Measurements from ENCODE around the gene NT5M.

NT5M gene

DNA sequence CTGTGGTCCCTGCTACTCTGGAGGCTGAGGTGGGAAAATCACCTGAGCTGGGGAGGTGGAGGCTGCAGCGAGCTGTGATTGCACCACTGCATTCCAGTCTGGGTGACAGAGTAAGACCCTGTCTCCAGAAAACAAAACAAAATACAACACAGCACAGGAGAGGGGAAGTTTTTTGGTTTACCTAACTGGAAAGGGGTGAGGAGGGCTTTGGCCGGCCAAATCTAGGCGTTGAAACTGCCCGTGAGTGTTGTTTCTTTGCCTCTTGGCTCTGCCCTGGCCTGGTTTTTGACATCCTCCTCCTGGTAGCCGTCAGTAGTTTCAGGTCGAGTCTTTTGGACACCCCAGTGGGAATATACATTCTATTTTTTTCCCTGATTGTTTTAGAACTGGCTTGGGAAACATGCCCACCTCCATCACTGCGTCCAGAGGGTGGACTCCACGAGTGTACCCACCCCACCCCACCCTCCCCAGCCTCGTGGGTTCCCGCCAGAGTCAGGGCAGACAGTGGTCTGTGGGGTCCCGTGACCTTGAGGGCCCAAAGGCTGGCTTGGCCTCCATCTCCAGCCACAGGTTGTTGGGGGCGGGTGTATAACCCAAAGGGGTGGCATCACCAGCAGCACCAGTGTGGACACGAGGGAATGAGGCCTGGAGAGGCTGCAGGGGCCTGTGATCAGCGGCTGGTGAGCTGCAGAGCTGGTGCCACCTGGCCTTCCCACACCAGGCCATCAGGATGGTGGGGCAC, 42.7 kb downstream of the NT5M start:
- H3K27ac ChIP-seq: no peak overlapping the region
- ChIA-PET CTCF (interaction anchor here (0.6 kb wide), 1 partner anchor 151 kb away, joined by 3 read pairs; no protein-coding TSS in a partner anchor), POLR2A (ENCODE audit: low non-redundant PET) (interaction anchor here (0.6 kb wide), 1 partner anchor 110 kb away, joined by 4 read pairs; no protein-coding TSS in a partner anchor)
- DNase-seq (ENCODE audit: low spot score): no peak
- TF ChIP-seq, protein P1, sequence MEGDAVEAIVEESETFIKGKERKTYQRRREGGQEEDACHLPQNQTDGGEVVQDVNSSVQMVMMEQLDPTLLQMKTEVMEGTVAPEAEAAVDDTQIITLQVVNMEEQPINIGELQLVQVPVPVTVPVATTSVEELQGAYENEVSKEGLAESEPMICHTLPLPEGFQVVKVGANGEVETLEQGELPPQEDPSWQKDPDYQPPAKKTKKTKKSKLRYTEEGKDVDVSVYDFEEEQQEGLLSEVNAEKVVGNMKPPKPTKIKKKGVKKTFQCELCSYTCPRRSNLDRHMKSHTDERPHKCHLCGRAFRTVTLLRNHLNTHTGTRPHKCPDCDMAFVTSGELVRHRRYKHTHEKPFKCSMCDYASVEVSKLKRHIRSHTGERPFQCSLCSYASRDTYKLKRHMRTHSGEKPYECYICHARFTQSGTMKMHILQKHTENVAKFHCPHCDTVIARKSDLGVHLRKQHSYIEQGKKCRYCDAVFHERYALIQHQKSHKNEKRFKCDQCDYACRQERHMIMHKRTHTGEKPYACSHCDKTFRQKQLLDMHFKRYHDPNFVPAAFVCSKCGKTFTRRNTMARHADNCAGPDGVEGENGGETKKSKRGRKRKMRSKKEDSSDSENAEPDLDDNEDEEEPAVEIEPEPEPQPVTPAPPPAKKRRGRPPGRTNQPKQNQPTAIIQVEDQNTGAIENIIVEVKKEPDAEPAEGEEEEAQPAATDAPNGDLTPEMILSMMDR (conservative IDR thresholded peaks at IDR 0.05; ENCODE audit: low read depth): no peak

DNA sequence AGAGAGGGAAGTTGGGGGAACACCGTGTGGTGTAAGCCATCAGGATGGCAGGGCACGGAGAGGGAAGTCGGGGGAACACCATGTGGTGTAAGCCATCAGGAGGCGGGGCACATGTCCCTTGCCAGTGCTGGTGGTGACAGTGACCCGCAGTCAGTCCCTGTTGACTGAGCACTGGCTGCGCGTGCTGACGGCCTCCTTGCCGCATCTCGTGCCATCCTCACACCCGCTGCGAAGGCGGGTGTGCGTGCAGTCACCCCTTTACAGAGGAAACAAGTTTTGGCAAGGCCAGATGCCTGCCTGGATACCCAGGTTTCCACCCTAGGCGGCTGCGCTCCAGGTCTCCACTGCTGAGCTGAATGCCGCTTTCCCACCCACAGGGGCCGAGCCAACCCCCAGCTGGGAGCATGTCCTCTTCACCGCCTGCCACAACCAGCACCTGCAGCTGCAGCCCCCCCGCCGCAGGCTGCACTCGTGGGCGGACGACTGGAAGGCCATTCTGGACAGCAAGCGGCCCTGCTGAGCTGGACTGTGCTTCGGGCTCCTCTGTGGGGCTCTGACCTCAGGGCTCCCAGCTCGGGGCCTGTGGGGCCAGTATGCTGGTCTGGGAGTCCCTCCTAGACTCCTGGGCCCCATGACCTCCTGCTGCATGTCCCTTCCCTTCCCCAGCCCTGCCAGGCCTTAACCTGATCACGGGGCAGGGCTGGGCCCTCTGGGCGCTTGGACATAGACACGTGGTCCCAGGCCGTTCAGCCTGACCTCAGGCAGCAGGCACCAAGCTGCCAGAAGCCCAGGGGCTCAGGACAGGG, 43.5 kb downstream of the NT5M start:
- DNase-seq (ENCODE audit: low spot score): no peak
- POLR2A ChIA-PET (ENCODE audit: low non-redundant PET): no interaction called here
- TF ChIP-seq, protein P1 (conservative IDR thresholded peaks at IDR 0.05; ENCODE audit: low read depth): no peak
- no peak overlapping the region for H3K27ac ChIP-seq
- CTCF ChIA-PET: interaction anchor here (0.6 kb wide), 1 partner anchor 150 kb away, joined by 3 read pairs; no protein-coding TSS in a partner anchor

DNA sequence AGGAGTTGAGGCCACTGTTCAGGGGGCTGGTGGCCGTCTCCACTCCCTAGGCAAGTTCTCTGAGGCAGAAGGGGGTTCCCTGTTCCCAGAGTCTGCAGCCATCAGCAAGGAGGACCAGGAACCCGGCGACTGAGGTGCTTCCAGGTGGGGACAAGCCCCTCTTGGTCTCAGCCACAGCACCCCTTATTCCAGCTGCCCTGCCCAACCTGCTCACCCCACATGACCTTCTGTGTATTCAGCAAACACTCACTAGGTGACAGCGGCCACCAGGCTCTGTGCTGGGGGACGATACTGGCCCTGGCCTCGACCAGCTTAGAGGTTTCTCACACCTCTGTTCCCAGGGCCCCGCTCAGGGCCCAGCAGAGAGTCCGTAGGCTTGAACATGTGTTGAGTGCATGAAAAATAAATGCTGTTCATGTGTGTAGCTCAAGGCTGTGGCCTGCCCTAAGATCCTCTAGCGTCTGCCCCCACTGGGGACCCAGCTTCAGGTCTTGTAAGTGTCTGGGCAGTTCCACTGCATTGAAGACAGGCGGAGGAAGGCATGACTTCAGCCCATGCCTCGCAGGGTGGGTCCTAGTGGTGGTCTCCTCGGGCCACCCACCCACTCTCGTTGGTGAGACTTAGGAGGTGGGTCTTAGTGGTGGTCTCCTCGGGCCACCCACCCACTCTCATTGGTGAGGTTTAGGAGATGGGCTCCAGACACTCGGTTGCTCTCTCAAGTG, 44.2 kb downstream of the NT5M start:
- H3K27ac ChIP-seq: no peak overlapping the region
- CTCF ChIA-PET: no interaction called here
- TF ChIP-seq, protein P1 (conservative IDR thresholded peaks at IDR 0.05; ENCODE audit: low read depth): no peak
- POLR2A ChIA-PET (ENCODE audit: low non-redundant PET): interaction anchor here (0.5 kb wide), 1 partner anchor 11 kb away, joined by 3 read pairs; no protein-coding TSS in a partner anchor
- no peak for DNase-seq (ENCODE audit: low spot score)

DNA sequence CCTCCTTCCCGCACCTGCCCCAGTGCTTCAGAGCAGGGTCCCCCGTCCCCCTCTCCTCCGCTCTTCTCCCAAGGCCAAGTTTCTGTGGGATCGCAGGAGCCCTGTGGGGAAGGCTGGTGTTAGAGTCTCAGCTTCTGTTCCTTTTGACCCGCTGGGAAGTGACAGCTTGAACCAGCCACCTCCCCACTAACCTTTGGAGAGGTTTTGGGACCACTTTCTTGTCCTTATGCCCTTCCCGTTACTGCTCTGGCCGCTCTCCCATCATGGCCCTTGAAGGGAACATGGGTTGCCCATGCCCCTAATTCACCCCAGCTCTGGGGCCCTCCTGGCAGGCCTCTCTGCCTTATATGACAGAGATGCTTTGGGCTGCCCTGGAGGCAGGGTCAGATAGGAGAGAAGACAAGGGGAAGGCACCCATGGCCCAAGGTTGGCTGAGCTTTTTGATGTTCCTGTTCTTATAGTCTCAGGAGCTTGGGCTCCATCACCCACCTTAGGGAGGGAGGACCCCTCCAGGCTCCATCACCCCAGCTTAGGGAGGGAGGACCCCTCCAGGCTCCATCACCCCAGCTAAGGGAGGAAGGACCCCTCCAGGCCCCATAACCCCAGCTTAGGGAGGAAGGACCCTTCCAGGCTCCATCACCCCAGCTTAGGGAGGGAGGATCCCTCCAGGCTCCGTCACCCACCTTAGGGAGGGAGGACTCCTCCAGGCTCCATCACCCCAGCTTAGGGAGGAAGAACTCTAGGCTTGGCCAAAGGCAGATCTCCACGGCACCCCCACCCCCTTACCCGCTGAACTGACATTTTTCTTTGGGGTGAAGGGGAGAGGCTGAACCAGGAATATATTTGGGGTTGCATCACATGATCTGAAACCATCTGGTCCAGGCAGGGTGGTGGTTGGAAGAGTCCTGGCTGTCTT, 45.0 kb downstream of the NT5M start:
- TF ChIP-seq, protein P1 (conservative IDR thresholded peaks at IDR 0.05; ENCODE audit: low read depth): no peak
- DNase-seq (ENCODE audit: low spot score): no peak
- ChIA-PET POLR2A (ENCODE audit: low non-redundant PET) (interaction anchor here (0.5 kb wide), 1 partner anchor 12 kb away, joined by 3 read pairs; no protein-coding TSS in a partner anchor), CTCF (interaction anchor here (1.5 kb wide), 1 partner anchor 148 kb away, joined by 6 read pairs; the partner anchor contains the start of gene RASD1)
- H3K27ac ChIP-seq: no peak overlapping the region

DNA sequence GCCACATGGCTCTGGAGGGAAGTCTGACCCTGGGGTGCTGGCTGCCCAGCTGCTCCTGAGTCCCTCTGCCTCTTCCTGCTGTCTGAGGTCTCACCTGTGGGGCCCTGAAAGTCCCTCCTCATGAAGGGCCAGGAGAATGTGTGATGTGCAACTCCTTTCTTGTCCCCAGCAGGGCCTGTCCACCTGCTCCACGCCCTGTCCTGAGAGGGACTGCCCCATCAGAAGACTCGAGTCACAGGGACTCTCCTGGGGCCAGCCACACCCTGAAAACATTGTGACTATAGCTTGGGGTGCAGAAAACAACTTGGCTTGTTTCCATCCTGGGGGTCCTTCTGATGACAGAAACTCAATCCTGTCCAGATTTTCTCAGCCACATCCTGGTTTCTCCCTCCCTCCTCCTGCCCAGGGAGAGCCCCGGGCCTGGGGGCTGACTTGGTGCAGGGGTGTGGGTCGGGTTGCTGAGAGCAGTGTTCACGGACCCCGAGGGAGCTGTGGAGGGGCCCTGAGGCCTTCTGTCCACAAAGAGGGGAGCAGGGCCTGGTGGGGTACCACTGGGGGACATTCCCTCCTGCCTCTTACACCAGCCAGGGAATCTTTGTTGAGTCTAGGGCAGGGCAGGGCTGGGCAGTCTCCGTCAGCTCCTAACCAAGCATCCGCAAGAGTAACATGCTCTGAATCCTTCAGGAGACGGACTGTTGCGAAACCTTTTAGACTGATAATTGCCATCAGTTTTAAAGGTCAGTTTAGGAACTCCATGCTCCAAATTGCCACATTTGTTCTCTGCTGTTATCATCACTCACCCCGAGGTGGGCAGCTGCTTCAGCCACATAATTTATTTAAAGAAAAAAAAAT, 45.9 kb downstream of the NT5M start:
- CTCF ChIA-PET: interaction anchor here (1.5 kb wide), 1 partner anchor 147 kb away, joined by 6 read pairs; the partner anchor contains the start of gene RASD1
- H3K27ac ChIP-seq: no peak overlapping the region
- POLR2A ChIA-PET (ENCODE audit: low non-redundant PET): no interaction called here
- DNase-seq (ENCODE audit: low spot score): no peak
- TF ChIP-seq, protein P1 (conservative IDR thresholded peaks at IDR 0.05; ENCODE audit: low read depth): no peak

All from RWPE1 (cell line).